HG02870 (cell line): Measurements from ENCODE around the gene CCDC180.
A peak's percentile ranks its signal among the peaks of the same experiment; 100 is the strongest.
"Not testable (repeated sequence)": the region's sequence is repeated elsewhere in the genome, so short reads cannot be mapped to it uniquely, and the experiment has no call there.

Experiments
- ATAC-seq: cut with Tn5 transposase; IDR thresholded peaks from one replicate; pipeline ENCODE4 v1.9.1; 2021; ENCODE audit warnings: mild to moderate bottlenecking, moderate library complexity; ENCODE audit not compliant: unreplicated experiment

CCDC180 gene

DNA sequence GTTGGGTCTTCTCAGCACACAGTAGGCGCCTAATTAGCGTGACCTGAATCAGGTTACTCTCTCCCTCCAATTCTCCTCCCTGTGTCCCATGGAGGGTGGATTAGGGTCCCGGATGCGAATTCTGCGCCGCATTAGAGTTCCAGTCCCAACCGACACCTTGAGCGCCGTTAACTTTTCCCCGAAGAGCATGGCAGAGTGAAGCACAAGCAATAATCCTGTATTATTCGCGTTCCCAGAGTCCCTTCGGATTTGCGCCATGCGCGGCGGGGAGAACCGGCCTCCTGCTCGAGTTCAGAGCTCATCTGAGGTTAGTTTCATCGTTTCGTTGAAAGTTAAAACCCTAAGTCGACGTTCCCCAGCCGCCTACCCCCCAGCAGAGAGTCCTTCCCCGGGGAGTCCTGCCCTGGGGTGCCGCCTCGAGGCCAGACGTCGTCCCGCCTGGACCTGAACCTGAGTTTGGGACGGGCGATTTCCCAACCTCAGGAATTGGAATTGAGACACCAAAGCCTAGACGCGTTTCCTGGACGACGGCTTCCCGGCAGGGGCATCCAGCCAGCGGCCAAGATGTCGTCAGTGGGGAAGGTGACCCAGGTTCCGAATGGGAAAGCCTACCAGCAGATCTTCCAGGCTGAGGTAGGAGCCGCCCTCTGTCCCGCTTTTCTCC is at the start of gene CCDC180:
Gene CCDC180 (plus strand): TSS at position 160 of the 664 bp plus-strand sequence. CDS start 405 bp downstream, at position 565.
- no peak for ATAC-seq

DNA sequence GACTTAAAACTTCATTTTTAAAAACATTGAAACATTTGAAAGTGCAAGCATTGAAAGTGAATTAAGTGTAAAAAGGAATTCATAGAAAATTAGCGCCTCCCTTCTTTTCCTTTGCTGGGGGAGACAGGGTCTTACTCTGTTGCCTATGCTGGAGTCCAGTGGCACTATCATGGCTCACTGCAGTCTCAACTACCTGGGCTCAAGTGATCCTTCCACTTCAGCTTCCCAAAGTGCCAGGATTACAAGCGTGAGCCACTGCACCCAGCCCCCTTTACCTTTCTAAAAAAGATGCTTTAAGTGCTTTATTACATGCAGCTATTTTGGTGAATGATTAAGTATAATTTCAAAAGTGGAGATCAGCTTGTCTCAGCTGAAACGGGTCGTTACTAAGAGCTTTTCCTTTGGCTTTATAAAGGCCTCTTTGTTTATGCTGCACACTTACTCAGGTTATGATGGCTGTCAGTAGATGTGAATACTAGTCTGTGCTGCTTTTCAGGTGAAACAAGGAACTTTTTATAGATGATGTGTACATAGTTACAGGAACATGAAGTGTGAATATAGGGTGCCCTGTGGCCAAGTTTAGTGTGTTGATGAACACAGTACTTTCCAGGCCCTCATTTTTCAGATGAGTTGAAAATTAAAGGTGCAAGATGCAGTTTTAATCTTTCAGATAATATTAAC is 47.5 kb upstream of the CCDC180 start:
- not testable (repeated sequence) for ATAC-seq

DNA sequence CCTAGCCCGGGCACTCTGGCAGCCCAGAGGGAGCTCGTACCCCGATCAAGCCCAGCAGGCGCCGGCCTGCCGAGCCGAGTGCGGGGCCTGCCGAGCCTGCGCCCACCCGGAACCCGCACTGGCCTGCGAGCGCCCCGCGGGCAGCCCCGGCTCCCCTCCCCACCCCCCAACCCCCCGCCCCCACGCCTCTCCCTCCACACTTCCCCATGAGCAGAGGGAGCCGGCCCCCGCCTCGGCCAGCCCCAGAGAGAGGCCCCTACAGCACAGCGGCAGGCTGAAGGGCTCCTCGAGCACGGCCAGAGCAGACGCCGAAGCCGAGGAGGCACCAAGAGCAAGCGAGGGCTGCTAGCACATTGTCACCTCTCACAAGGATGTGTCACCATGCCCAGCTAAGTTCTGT is 36.2 kb upstream of the CCDC180 start:
- no peak for ATAC-seq

DNA sequence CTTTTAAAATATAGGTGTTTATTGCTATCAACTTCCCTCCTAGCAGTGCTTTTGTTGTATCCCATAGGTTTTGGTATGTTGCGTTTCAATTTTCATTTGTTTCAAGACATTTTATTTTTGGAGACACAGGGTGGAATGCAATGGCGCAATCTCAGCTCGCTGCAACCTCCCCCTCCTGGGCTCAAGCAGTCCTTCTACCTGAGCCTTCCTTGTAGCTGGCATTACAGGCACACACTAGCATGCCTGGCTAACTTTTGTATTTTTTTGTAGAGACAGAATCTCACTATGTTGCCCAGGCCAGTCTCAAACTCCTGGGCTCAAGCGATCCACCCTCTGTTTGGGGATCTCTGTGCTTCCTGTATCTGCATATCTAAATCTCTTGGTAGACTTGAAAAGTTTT is 35.4 kb upstream of the CCDC180 start:
- ATAC-seq: no peak

DNA sequence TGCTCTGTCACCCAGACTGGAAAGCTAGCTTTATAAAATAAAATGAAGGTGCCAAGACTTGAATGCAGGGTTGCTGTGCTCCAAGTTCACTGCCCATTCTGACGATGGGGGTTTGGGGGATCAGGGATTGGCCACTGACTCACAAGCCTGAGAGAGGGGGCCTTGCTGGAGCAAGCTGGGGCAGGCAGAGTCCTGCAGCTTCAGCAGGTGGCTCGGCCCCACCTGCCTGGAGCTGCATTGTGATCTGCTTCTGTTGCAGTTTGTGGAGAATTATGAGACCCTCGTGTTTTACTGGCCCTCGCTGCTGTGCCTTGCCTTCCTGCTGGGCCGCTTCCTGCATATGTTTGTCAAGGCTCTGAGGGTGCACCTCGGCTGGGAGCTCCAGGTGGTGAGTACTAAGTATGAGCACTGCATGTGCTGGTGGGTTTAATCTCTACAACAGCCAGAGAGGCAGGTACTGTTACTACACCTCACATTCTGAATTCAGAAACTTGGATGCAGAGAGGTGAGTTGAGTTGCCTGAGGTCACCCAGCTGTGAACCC is 31.1 kb upstream of the CCDC180 start:
- ATAC-seq: no peak

DNA sequence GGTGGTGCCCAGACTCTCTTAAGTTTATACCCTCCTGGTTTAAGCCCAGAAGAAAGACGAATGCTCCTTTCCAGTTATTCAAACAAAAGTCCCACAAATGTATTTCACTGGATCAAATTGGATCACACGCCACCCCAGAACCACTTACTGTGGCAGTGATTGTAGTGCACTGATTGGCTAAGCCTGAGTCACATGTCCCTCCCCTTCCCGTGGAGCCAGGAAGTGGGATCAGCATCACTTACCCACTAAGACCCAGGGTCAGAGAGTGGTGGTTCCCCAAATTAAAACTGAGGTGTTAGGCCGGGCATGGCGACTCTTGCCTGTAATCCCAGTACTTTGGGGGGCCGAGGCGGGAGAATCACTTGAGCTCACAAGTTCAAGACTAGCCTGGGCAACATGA is 29.5 kb upstream of the CCDC180 start:
- ATAC-seq: no peak

DNA sequence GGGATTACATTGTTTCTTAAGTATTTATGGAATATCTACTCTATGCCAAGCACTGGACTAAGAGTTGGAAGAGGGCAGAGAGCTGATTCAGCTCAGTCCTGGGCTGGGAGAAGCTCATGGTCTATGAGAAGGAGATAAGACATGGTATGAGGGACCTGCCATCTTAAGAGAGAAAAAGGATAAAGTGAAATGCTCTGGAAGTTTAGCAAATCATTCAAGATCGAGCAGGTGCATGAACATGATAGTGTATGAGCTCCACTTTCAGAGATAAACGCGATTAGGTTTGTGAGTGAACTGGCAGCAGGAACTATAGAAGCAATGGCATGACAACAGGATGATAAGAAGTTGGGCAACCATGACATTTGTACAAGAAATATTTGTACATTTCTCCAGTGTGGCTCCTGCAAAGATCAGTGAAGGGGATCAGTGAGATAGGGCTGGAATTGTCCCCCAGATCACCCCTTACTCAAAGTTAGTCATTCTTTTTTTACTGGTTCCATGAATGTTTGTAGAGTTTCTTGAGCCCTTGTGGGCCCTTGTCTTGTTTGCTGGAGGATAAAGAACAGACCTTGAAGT is 26.6 kb upstream of the CCDC180 start:
- ATAC-seq: no peak

DNA sequence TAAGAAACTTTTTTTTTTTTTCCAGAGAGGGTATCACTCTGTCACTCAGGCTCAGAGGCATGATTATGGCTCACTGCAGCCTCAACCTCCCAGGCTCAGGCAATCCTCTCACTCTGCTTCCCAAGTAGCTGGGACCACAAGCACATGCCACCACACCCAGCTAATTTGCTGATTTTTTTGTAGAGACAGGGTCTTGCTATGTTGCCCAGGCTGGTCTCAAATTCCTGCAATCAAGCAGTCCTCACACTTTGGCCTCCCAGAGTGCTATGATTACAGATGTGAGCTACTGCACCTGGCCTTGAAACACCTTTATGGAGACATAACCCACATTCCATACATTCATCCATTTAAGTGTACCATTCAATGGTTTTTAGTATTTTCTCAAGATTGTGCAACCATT is 23.7 kb upstream of the CCDC180 start:
- no peak for ATAC-seq

DNA sequence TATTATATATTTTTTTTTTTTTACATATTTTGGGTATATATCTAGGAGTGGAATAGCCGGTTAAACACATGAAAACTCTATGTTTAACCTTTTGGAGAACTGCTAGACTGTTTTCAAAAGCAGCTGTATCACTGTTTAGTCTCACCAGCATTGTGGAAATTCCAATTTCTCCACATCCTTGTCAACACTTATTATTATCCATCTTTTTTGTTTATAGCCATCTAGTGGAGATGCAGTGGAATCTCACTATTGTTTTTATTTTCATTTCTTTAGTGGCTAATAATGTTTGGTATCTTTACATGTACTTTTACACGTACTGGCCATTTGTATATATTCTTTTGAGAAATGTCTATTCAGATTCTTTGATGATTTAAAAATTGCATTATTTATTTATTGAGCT is 22.7 kb upstream of the CCDC180 start:
- no peak for ATAC-seq

DNA sequence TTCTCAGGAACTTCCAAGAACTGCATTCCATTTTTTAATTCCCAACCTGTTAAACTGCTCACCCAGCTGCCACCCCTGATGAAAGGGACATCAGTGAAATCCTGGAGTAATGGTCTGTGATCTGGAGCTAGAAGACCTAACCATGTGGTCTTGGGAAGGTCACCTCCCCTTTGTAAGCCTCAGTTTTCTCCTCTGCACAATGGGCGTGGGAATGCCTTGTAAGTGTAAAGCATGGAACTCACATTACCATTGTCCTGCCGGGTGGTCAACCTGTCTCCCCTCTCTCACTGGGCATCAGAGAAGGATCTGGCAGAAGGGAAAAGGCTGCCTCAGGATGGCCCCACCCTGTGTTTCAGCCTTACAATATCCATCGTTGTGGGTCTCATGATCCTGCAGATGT is 15.3 kb upstream of the CCDC180 start:
- no peak for ATAC-seq

DNA sequence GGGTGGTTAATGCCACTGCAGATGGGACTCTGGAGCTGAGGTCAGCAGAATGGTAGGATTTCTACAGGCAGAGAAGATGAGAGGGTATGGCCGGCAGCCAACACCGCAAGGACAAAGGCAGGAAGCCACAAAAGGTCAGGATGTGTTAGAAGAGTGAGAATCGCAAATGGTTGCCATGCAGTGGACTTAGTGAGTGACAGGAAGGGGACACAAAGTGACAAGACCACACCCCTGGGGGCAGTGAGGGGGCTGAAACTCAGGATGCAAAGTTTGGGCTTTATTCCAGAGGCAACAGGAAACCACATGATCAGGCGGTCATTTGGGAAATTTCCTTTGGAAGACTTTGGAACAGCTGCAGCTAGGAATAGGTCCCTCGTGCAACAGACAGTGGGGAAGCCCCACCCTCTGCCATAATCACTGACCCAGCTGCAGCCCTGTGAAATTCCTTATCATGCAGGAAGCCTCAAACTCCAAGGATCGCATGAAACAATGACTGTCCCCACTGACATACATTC is 14.2 kb upstream of the CCDC180 start:
- no peak for ATAC-seq

DNA sequence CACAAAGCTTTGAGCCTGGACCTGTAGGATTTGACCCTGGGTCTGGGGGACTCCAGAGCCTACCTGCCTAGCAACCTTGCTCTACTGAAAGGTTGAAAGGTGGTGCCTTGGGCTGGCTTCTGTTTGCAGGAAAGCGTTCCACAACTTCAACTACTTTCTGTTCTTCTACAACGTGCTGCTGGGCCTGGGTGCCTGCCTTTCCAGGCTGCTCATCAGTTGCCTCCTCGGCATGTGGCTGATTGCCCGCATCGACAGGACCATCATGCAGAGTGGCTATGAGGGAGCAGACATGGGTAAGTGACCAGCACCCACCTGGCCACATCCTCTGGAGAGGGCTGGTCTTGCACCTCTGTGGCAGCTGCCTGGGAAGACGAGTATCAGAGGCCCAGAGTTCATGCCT is 13.6 kb upstream of the CCDC180 start:
- no peak for ATAC-seq

DNA sequence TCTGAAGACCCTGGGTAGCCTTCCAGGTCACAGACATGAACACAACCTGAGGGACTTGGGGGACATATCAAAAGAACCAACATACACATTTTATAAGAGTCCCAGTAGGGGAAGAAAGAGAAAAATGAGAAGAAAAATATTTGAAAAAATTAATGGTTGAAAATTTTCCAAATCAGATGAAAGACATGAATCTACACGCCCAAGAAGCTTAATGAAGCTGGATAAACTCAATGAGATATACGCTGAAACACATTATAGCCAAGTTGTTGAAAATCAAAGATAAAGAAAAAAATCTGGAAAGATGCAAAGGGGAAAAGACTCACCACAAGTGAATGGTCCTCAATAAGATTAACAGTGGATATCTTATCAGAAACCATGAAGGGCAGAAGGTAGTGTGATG is 9.6 kb upstream of the CCDC180 start:
- ATAC-seq: no peak

DNA sequence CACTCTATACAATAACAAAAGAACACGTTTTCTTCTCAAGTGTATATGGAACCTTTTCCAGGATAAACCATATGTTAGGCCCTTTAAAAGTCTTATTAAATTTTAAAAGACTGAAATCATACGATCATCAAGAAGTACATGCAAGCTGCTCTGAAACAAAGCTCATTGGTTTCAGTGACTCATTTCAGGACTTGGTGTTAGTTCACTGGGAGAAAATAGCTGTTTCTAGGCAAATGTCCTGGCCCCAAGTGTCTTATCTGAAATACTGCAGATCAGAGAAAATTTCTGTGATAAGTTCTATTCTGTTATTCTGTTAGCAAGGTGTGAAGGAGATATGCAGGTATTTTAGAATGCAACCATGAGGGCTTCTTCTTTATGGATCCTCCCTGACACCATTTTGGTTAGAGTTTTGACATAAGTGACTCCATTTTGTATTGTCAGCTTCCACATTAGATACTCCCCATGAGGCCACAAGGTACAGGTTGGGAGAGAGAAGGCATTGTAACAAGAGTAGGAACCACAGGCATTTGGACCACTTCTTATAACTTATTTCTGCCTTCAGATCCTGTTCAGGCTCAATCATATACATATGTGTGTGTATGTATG is 7.5 kb upstream of the CCDC180 start:
- peak; percentile 71 for ATAC-seq

DNA sequence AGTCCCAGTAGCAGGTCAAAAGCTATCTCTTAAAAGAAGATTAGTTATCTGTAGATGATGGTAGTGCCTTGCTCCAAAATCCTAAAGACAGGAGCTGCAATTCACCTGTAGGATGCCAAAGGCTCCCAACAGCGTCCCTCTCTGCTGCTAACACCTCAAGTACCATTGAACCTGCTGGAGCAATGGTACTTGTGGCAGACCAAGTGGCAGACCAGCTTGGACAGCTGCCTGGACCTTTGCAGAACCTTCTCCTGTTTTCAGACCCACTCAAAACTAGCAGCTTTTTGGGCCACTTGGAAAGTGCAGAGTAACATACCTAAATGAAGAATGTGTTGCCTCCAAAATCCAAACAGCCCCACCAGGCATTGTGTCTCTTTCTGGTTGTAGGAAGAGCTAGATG is 6.9 kb upstream of the CCDC180 start:
- no peak for ATAC-seq

DNA sequence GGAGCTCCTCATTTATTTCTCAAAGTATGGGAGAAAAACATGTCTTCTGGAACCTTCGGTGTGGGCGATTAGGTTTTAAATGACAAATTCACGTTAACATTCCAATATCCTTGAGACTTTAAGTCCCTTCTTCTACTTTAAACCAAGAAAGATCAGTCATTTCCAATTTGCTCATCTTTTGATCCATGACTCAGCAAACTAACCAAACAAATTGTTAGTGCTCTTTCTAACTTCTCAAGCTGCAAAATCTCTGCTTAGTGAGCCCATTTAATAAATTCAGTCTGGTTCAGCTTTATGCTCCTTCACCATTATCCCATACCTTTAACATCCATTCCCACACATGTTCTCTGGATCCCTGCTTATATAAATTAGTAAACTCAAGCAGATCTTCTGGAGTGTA is 5.5 kb upstream of the CCDC180 start:
- ATAC-seq: no peak

DNA sequence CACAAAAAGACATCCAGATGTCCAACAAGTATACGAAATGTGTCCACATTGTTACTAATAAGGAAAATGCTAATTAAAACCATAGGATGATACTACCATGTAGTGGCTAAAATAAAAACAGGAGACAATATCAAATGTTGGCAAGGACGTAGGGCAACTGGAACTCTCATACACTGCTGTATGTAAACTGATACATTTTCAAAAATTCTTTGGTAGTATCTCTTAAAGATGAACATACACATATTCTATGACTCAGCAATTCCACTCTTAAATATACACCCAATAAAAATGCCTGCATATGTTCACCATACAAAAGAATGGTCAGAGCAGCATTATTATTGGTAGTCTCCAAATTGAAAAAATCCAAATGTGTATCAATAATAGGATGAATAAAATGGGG is 2.9 kb upstream of the CCDC180 start:
- ATAC-seq: no peak

DNA sequence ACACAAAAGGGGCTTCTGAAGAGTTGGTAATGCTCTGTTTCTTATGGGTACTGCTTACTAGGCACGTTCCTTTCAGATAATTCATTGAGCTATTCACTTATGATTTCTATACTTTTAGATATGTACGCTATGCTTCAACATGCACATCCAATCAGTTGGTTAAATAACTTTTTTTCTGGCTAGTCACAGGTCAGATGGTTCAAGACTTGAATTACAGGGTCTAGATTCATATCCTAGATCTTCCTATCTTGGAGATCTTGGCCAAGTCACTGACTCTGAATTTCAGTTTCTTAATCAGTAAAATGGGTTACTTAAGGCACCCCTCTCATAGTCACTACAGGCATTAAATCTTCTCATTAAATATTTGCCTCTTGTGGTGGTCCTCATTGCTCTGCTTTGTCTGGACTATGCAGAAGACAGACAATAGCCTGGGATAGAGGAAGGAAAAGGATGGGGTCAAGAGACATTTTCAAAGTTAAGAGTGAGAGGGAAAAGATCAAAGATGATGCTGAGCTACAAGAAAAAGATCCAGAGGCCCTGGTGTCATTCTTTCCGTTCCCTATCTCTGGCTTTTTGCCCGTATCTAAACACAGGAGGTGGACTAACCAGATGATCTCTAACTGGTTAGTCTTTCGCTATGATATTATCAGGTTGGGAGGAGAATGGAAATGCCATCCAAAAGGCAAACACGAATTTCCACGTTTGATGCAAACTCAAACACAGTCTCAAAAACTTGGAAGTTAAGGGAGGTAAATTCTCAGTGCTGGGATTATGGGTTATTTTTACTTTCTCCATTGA is 1.8 kb upstream of the CCDC180 start:
- ATAC-seq: no peak

DNA sequence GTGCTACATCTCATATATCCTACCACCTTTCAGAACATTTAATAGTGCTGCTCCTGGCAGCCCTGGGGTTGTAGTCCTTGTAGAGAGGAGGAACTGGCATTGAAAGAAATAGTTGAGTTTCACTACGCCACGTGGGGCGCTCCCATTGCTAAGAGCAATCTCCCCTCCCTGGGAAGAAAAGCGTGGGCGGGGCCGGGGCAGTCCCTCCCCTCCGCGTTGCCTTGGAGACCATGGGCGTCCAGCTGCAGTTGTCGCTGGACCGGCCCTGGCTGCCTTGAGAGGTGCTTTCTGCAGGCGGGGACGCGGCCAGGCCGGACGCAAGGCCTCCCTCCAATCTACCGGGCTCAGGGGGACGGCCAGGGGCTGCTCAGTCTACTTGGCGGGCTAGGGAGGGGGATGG is 368 bp upstream of the CCDC180 start:
- no peak for ATAC-seq

DNA sequence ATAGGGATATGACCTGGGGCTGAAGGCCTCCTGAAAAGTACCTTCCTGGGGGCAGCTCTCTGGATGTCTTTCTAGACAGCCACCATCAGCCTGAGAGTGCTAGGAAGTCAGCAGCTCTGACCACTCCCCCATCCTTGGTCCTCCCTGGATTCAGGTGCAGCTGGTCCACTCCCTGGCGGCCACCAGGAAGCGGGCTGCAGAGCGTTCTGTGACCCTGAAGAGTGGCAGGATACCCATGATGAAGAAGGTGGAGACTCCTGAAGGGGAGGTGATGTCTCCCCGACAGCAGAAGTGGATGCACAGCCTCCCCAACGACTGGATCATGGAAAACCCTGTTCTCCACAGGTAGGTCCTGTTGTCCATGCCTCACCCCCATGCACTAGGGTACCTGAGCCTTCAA is 1.8 kb downstream of the CCDC180 start:
- no peak for ATAC-seq

DNA sequence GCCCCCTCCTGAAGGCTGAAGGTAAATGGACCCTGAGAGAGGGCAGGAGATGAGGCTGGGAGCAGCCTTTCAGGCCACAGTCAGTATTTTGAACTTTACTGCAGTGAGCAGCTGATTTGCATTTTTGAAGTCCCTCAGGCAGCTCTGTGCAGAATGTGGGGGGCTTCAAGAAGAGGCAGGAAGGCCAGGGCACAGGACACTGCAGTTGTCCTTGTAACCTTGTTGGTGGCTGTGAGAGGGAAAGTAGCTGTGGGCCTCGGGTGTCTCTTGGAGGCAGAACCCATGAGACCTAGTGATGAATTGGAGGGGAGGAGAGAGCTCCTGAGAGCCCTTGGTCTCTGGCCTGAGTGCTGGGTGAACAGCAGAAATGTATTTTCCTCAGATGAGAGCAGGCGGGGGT is 2.6 kb downstream of the CCDC180 start:
- no peak for ATAC-seq
